ENCODE results near the gene MAN1A1. TPM values are rescaled to one million over a fixed set of nuclear protein-coding genes. Genes with fewer than 3 reads are reported as not detected.

MAN1A1 gene
- total RNA-seq, 1 experiment from 2014 or later: 19.0 TPM

- ChIA-PET CTCF (no interaction called here), POLR2A (ENCODE audit: unreplicated experiment) (no interaction called here)
- H3K4me1 ChIP-seq (ENCODE audit: insufficient read depth, low read length): peaks cover 14% of the 10 kb centered on the region
- H4K20me1 ChIP-seq (ENCODE audit: low read length): no peaks in the 10 kb centered on the region
- peak; percentile 33; the same call in 1 of the 2 replicates for ATAC-seq
- no peaks in the 10 kb centered on the region for H3K9me3 ChIP-seq (ENCODE audit: low read length)
- intact Hi-C loops (cut with micrococcal nuclease): no loop called here
- TF ChIP-seq EZH2phosphoT487 (IDR thresholded peaks at IDR 0.05; ENCODE audit: borderline replicate concordance, low read length): no peak
- no peak for TF ChIP-seq EZH2 (IDR thresholded peaks at IDR 0.05; ENCODE audit: low read length, unreplicated experiment)
- no peak for TF ChIP-seq CTCF (conservative IDR thresholded peaks at IDR 0.05; ENCODE audit: low read depth, low read length)
- H3K27ac ChIP-seq (ENCODE audit: low read length): peak overlapping the region; percentile 36
- H3K9me2 ChIP-seq (replicated peaks; ENCODE audit: low read length): no peaks in the 10 kb centered on the region
- no peaks in the 10 kb centered on the region for H3K36me3 ChIP-seq (ENCODE audit: low read depth, low read length)
- H3F3A ChIP-seq (ENCODE audit: low read length, unreplicated experiment): no peaks in the 10 kb centered on the region
- no peaks in the 10 kb centered on the region for H3K27me3 ChIP-seq (ENCODE audit: low read length)
- BruUV-seq (replicated peaks): no TSS peak
- H3K4me2 ChIP-seq (ENCODE audit: low read length): peak overlapping the region; percentile 26; the same call in 1 of the 2 replicates
- H3K79me2 ChIP-seq (ENCODE audit: low read length): no peaks in the 10 kb centered on the region
- peak; percentile 29 for DNase-seq
- no peak overlapping the region for H3K4me3 ChIP-seq (ENCODE audit: low read length)
- no peak overlapping the region for H3K9ac ChIP-seq (ENCODE audit: low read length)
- no peak overlapping the region for H2AFZ ChIP-seq (ENCODE audit: low read length)
Observed at GRCh38 chr6:119280668-119281067, 68.9 kb downstream of the MAN1A1 start.

GRCh38 chr6:119280080-119280479 is 69.5 kb downstream of the MAN1A1 start:
- Histone ChIP-seq H2AFZ (ENCODE audit: low read length) (no peak overlapping the region), H3K4me1 (ENCODE audit: insufficient read depth, low read length) (peaks cover 14% of the 10 kb centered on the region), H3K27ac (ENCODE audit: low read length) (no peak overlapping the region), H3K27me3 (ENCODE audit: low read length) (no peaks in the 10 kb centered on the region), H3K9me3 (ENCODE audit: low read length) (no peaks in the 10 kb centered on the region), H3K36me3 (ENCODE audit: low read depth, low read length) (no peaks in the 10 kb centered on the region), H3K9ac (ENCODE audit: low read length) (no peak overlapping the region), H3K9me2 (replicated peaks; ENCODE audit: low read length) (no peaks in the 10 kb centered on the region), H3K4me3 (ENCODE audit: low read length) (no peak overlapping the region), H3F3A (ENCODE audit: low read length, unreplicated experiment) (no peaks in the 10 kb centered on the region), H4K20me1 (ENCODE audit: low read length) (no peaks in the 10 kb centered on the region), H3K79me2 (ENCODE audit: low read length) (no peaks in the 10 kb centered on the region), H3K4me2 (ENCODE audit: low read length) (no peak overlapping the region)
- no peak for TF ChIP-seq CTCF (conservative IDR thresholded peaks at IDR 0.05; ENCODE audit: low read depth, low read length)
- TF ChIP-seq EZH2phosphoT487 (IDR thresholded peaks at IDR 0.05; ENCODE audit: borderline replicate concordance, low read length): no peak
- TF ChIP-seq EZH2 (IDR thresholded peaks at IDR 0.05; ENCODE audit: low read length, unreplicated experiment): no peak
- DNase-seq (no peak), ATAC-seq (no peak)
- intact Hi-C loops (cut with micrococcal nuclease): no loop called here
- ChIA-PET CTCF (no interaction called here), POLR2A (ENCODE audit: unreplicated experiment) (no interaction called here)
- BruUV-seq (replicated peaks): no TSS peak

- no peaks in the 10 kb centered on the region for H3K36me3 ChIP-seq (ENCODE audit: low read depth, low read length)
- ATAC-seq (no peak), DNase-seq (no peak)
- intact Hi-C loops (cut with micrococcal nuclease): no loop called here
- H3K4me1 ChIP-seq (ENCODE audit: insufficient read depth, low read length): peaks cover 14% of the 10 kb centered on the region
- H3K79me2 ChIP-seq (ENCODE audit: low read length): no peaks in the 10 kb centered on the region
- H4K20me1 ChIP-seq (ENCODE audit: low read length): no peaks in the 10 kb centered on the region
- no peak overlapping the region for H2AFZ ChIP-seq (ENCODE audit: low read length)
- TF ChIP-seq EZH2phosphoT487 (IDR thresholded peaks at IDR 0.05; ENCODE audit: borderline replicate concordance, low read length) (no peak), CTCF (conservative IDR thresholded peaks at IDR 0.05; ENCODE audit: low read depth, low read length) (no peak), EZH2 (IDR thresholded peaks at IDR 0.05; ENCODE audit: low read length, unreplicated experiment) (no peak)
- no peaks in the 10 kb centered on the region for H3K9me2 ChIP-seq (replicated peaks; ENCODE audit: low read length)
- H3F3A ChIP-seq (ENCODE audit: low read length, unreplicated experiment): no peaks in the 10 kb centered on the region
- no TSS peak for BruUV-seq (replicated peaks)
- H3K9ac ChIP-seq (ENCODE audit: low read length): no peak overlapping the region
- ChIA-PET CTCF (no interaction called here), POLR2A (ENCODE audit: unreplicated experiment) (no interaction called here)
- H3K27ac ChIP-seq (ENCODE audit: low read length): no peak overlapping the region
- H3K27me3 ChIP-seq (ENCODE audit: low read length): no peaks in the 10 kb centered on the region
- H3K4me2 ChIP-seq (ENCODE audit: low read length): no peak overlapping the region
- H3K4me3 ChIP-seq (ENCODE audit: low read length): no peak overlapping the region
- no peaks in the 10 kb centered on the region for H3K9me3 ChIP-seq (ENCODE audit: low read length)
Observed at GRCh38 chr6:119278625-119279024, 70.9 kb downstream of the MAN1A1 start.

All from PC-3 (cell line).